Measurements from ENCODE around the gene NDUFA9.

DNA sequence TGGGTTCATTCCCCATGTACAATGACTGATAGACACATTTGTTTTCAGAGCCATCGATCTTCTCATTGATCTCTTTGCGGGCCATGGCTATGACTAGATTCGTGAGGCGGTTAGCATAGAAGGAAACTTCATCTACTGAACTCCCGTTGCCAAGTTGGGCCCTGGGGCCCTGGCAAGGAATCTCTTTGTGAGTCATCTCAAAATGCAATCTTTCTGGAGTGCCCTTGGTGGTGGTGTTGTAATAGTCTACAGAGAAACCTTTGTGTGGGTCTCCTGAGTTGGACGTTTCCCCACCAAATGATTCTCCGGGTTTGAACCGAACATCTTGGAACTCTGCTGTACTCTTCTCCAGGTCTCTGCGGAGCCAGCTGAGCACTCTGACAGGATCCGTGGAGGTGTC is 20.5 kb upstream of the NDUFA9 start:
- TF ChIP-seq EZH2 (IDR thresholded peaks at IDR 0.05; ENCODE audit: insufficient read depth, poor library complexity, severe bottlenecking) = no peak
- no peak for TF ChIP-seq EZH2phosphoT487 (IDR thresholded peaks at IDR 0.05; ENCODE audit: insufficient read depth, low read depth)
